ENCODE measurements around the gene RNF31.

The RNF31 gene

DNA sequence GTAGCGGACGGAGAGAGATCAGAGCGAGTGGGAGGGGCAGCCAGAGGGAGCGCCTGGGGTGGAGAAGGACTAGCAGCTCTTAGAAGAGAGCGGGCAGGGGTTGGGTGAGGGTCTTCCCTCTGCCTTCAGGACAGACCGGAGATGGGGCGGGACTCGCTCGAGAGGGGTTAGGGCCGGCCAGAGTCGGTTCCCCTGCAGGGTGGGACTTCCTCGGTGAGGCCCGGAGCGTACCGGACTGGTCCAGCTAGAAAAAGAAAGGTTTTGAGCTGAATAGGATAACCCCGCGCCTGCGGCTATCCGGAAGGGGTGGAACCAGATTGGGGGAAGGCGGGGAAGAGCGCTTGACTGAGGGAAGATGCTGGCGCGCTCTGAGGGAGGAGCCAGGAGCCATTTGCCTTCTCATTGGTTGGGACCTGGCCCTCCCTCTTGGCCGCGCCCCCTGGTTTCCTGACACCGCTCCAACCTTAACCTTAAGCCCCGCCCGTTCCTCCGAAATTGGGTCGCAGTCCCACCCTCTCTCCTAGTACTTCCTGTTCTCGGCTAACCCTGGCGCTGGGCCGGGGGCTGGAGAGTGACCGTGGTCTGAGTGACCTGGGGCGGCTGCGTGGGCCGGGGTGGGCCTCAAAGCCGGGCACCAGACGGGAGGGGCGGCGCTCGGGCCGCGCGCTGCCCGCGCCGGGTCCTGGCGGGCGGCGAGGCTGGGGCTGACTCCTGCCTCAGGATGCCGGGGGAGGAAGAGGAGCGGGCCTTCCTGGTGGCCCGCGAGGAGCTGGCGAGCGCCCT, at the start of gene RNF31:
RNF31 (plus strand) TSS at position 521 of the 783 bp plus-strand sequence; CDS start at position 722, 201 bp downstream.
- H3K4me3 ChIP-seq (ENCODE audit: low read depth, low read length), result peak within 1 kb of the TSS; percentile 84
- TF ChIP-seq, protein P1, sequence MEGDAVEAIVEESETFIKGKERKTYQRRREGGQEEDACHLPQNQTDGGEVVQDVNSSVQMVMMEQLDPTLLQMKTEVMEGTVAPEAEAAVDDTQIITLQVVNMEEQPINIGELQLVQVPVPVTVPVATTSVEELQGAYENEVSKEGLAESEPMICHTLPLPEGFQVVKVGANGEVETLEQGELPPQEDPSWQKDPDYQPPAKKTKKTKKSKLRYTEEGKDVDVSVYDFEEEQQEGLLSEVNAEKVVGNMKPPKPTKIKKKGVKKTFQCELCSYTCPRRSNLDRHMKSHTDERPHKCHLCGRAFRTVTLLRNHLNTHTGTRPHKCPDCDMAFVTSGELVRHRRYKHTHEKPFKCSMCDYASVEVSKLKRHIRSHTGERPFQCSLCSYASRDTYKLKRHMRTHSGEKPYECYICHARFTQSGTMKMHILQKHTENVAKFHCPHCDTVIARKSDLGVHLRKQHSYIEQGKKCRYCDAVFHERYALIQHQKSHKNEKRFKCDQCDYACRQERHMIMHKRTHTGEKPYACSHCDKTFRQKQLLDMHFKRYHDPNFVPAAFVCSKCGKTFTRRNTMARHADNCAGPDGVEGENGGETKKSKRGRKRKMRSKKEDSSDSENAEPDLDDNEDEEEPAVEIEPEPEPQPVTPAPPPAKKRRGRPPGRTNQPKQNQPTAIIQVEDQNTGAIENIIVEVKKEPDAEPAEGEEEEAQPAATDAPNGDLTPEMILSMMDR (IDR thresholded peaks at IDR 0.05; ENCODE audit: low read depth, low read length, missing control alignments), result no peak
- DNase-seq (ENCODE audit: low read depth), result peak; percentile 96

DNA sequence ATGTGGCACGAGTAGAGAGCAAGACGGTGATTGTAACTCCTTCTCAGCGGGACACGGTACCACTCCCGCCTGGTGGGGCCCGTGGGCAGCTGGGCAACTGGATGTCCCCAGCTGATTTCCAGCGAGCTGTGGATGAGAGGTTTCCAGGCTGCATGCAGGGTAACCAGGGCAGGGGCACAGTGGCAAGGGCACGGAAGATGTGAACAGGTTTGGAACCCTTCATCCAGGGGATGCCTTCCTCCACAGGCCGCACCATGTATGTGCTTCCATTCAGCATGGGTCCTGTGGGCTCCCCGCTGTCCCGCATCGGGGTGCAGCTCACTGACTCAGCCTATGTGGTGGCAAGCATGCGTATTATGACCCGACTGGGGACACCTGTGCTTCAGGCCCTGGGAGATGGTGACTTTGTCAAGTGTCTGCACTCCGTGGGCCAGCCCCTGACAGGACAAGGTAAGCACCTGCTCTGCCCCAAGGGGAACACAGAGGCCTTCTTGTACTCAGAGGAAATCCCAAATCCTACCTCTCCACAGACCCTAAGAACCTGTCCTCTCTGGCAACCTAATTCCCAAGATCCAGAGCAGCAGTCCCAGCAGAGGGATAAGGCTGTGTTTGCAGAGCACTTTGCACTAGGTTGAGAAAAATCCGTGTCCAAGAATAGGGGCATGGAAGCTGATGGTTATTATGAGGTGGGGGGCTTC, 48.9 kb upstream of the RNF31 start:
- TF ChIP-seq, protein P1 (IDR thresholded peaks at IDR 0.05; ENCODE audit: low read depth, low read length, missing control alignments), result no peak
- no peak for DNase-seq (ENCODE audit: low read depth)

DNA sequence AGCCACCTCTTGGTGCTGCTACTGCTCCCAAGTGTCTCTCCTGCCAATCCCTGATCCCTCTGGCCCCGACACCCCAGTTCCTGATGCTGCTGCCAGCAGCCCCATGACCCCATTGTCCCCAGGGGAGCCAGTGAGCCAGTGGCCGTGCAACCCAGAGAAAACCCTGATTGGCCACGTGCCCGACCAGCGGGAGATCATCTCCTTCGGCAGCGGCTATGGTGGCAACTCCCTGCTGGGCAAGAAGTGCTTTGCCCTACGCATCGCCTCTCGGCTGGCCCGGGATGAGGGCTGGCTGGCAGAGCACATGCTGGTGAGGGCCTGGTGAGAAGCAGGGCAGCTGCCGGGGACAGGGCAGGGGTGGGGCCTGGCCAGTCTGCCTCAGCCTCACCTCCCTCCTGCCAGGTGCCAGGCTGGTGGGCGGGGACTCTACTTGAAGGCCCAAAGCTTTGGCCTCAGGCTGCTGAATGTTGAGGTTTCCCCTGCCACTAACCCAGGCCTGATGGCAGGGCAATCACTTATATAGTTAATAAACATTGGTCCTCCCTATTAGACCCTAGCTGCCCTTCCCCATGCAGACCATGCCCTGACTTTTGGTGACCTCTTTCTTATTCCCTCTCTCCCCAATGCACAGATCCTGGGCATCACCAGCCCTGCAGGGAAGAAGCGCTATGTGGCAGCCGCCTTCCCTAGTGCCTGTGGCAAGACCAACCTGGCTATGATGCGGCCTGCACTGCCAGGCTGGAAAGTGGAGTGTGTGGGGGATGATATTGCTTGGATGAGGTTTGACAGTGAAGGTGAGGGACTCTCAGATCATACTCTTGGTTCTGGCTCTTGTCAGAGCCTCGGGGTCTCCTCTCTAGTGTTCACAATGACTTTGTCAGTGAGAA, 48.1 kb upstream of the RNF31 start:
- DNase-seq (ENCODE audit: low read depth), result no peak
- H3K4me3 ChIP-seq (ENCODE audit: low read depth, low read length), result no peak overlapping the region
- TF ChIP-seq, protein P1 (IDR thresholded peaks at IDR 0.05; ENCODE audit: low read depth, low read length, missing control alignments), result no peak

More for the DNA sequence above, 48.9 kb upstream of the RNF31 start:
- H3K4me3 ChIP-seq (ENCODE audit: low read depth, low read length), result no peak overlapping the region

DNA sequence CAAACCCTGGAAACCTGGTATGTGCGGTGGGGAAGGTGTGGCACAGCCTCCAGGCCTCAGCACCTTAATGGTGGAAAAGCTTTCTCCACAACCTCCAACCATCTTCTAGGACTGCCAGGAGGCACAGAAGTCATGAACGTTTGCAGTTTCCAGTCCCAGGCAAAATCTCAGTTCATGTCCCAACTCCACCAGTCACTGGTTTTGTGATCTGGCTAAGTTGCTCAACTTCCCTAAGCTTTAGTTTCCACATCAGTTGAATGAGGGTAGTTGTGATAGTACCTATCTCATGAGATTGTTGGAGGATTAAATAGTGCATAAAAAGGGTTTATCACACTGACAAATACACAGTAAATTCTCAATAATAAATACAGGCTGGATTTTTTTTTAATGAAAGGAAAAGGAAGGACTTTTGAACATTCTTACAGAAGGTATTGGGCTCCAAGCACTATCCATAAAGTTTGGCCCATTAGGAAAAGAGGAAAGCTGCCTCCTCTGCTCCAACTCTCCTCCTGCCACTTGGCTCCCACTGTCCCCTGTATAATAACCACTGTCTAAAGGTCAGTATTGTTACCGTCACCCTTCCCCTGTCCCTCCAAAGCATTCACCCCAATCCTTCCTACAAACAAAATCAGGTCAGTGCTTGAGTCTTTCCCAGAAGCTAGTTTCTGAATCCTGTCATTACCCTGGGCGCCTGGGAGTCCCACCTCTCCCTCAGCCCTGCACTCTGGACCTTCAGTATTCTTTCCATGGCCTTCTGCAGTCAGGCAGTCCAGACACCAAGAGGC, 46.9 kb upstream of the RNF31 start:
- TF ChIP-seq, protein P1 (IDR thresholded peaks at IDR 0.05; ENCODE audit: low read depth, low read length, missing control alignments), result no peak
- DNase-seq (ENCODE audit: low read depth), result no peak
- no peak overlapping the region for H3K4me3 ChIP-seq (ENCODE audit: low read depth, low read length)

DNA sequence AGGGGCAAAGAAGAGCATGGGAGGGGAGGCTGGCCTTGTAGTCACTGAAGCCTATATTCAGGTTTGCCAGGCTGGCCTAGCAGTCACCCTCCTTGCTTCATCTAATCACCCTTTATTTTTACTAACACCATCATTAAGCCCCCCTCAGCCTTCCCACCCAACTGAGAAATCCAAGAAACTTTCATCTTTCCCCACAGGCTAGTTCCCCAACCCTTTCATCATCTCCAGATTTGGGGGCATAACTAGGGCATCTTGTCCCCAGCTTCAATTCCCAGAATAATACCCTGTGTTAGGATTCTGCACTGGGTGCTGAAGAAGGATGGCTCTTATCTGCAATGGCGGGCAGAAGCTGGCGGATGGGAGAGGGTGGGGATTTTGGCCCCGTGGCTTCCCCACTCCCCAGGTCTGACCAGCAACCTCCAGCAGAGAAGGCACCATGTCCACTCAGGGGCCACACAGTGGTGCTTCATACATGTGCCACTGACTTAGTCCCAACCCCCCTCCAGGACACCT, 46.3 kb upstream of the RNF31 start:
- DNase-seq (ENCODE audit: low read depth), result no peak
- TF ChIP-seq, protein P1 (IDR thresholded peaks at IDR 0.05; ENCODE audit: low read depth, low read length, missing control alignments), result no peak

More for the DNA sequence above, 46.3 kb upstream of the RNF31 start:
- no peak overlapping the region for H3K4me3 ChIP-seq (ENCODE audit: low read depth, low read length)
